ENCODE measurements around the gene CATSPER3. TPM values are rescaled to one million over a fixed set of nuclear protein-coding genes. Genes with fewer than 3 reads are reported as not detected.

The CATSPER3 gene
- total and polyA plus RNA-seq, 3 donors from 2014 or later, result 11.8 to 56.6 (median 21.7) TPM

DNA sequence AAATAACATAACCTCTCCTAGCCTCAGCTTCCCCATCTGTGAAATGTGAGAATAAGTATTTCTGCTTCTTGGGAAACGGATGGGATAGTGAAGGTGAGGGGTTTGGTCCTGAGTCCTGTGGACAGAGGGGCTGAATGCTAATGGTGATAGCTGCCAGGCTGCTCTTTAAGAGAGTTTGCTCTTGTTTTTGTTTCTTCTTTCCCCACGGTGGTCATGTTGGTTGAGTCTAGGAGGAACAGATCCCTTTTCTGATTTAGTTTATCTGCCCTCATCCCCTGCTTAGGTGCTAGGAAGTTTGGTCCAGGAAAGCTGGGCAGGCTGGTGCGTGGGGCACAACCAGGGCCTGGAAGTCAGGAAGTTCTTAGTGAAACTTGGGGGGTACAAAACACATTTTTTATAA lies 74.0 kb downstream of the CATSPER3 start:
- DNase-seq, result no peak
- 79 to 81% methylated on average over 3 of the region's 3 CpGs for WGBS, 2 donors
- Histone ChIP-seq H3K4me3 (no peak overlapping the region), H3K27ac (no peak overlapping the region), H3K36me3 (ENCODE audit: low read depth, missing control alignments) (no peaks in the 10 kb centered on the region), H3K4me1 (peaks cover 6% of the 10 kb centered on the region), H3K9me3 (no peaks in the 10 kb centered on the region), H3K27me3 (no peaks in the 10 kb centered on the region)
- intact Hi-C loops (cut with DNase I; ENCODE audit: low total_unique reads), result no loop called here
- no peak for TF ChIP-seq POLR2A (IDR thresholded peaks at IDR 0.05)
- TF ChIP-seq, protein P1, sequence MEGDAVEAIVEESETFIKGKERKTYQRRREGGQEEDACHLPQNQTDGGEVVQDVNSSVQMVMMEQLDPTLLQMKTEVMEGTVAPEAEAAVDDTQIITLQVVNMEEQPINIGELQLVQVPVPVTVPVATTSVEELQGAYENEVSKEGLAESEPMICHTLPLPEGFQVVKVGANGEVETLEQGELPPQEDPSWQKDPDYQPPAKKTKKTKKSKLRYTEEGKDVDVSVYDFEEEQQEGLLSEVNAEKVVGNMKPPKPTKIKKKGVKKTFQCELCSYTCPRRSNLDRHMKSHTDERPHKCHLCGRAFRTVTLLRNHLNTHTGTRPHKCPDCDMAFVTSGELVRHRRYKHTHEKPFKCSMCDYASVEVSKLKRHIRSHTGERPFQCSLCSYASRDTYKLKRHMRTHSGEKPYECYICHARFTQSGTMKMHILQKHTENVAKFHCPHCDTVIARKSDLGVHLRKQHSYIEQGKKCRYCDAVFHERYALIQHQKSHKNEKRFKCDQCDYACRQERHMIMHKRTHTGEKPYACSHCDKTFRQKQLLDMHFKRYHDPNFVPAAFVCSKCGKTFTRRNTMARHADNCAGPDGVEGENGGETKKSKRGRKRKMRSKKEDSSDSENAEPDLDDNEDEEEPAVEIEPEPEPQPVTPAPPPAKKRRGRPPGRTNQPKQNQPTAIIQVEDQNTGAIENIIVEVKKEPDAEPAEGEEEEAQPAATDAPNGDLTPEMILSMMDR (IDR thresholded peaks at IDR 0.05), result no peak

- no peaks in the 10 kb centered on the region for H3K9me3 ChIP-seq
- H3K36me3 ChIP-seq (ENCODE audit: low read depth, missing control alignments), result no peaks in the 10 kb centered on the region
- TF ChIP-seq, protein P1 (IDR thresholded peaks at IDR 0.05), result no peak
- no peak for TF ChIP-seq POLR2A (IDR thresholded peaks at IDR 0.05)
- no peak for DNase-seq
- intact Hi-C loops (cut with DNase I; ENCODE audit: low total_unique reads), result no loop called here
- no peak overlapping the region for H3K27ac ChIP-seq
- no peak overlapping the region for H3K4me3 ChIP-seq
- no peaks in the 10 kb centered on the region for H3K27me3 ChIP-seq
- WGBS, 2 donors, result 84 to 91% methylated on average over 1 of the region's 1 CpG
- H3K4me1 ChIP-seq, result peaks cover 6% of the 10 kb centered on the region
These were observed 74.9 kb downstream of the CATSPER3 start for GRCh38 chr5:135042595-135042994.

GRCh38 chr5:135045488-135045887 lies 77.8 kb downstream of the CATSPER3 start:
- TF ChIP-seq POLR2A (IDR thresholded peaks at IDR 0.05), result no peak
- TF ChIP-seq, protein P1 (IDR thresholded peaks at IDR 0.05), result no peak
- DNase-seq, result no peak
- no peaks in the 10 kb centered on the region for H3K4me1 ChIP-seq
- intact Hi-C loops (cut with DNase I; ENCODE audit: low total_unique reads), result no loop called here
- H3K36me3 ChIP-seq (ENCODE audit: low read depth, missing control alignments), result no peaks in the 10 kb centered on the region
- H3K9me3 ChIP-seq, result no peaks in the 10 kb centered on the region
- H3K27me3 ChIP-seq, result no peaks in the 10 kb centered on the region
- H3K27ac ChIP-seq, result no peak overlapping the region
- H3K4me3 ChIP-seq, result no peak overlapping the region

DNA sequence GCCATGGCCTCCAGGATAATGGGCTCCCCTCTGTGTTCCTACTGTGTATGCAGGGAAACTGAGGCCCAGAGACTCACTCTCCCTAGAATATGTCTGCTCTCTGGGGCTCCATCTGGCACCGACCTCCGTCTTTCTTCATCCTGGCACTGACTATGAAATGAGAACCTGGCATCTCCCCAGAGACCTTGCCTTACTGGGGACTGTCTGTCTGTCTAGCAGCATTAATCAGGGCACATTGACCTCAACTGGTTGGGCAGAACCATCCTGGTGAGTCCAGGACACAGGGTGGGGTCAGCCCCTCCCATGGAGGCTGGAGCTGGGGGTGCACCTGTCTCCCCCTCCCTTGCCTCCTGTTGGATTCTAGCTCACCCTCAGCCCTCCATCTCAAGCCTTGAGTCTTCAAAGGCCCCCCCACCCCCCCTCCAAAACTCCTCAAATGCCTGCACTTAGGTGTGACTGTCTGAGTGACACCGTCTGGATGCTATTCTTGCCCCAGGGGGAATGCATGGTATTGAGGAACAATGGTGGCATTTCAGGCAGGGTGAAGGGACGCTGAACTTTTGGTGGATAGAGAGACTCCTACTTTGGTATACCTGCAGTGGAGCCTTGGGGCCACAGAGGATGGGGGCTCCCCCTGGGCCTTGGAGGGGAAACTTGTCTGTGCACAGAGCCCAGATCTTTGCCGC lies 79.1 kb downstream of the CATSPER3 start:
- intact Hi-C loops (cut with DNase I; ENCODE audit: low total_unique reads), result no loop called here
- Histone ChIP-seq H3K9me3 (no peaks in the 10 kb centered on the region), H3K4me1 (no peaks in the 10 kb centered on the region), H3K36me3 (ENCODE audit: low read depth, missing control alignments) (no peaks in the 10 kb centered on the region), H3K4me3 (no peak overlapping the region), H3K27ac (no peak overlapping the region), H3K27me3 (no peaks in the 10 kb centered on the region)
- no peak for DNase-seq
- 72 to 78% methylated on average over 5 of the region's 5 CpGs for WGBS, 2 donors
- TF ChIP-seq POLR2A (IDR thresholded peaks at IDR 0.05), result no peak
- TF ChIP-seq, protein P1 (IDR thresholded peaks at IDR 0.05), result no peak

GRCh38 chr5:135047347-135047695 lies 79.6 kb downstream of the CATSPER3 start:
- intact Hi-C loops (cut with DNase I; ENCODE audit: low total_unique reads), result no loop called here
- no peak for DNase-seq
- Histone ChIP-seq H3K4me1 (no peaks in the 10 kb centered on the region), H3K27ac (no peak overlapping the region), H3K4me3 (no peak overlapping the region), H3K27me3 (no peaks in the 10 kb centered on the region), H3K36me3 (ENCODE audit: low read depth, missing control alignments) (no peaks in the 10 kb centered on the region), H3K9me3 (no peaks in the 10 kb centered on the region)
- 47 to 73% methylated on average over 2 of the region's 2 CpGs for WGBS, 2 donors
- no peak for TF ChIP-seq POLR2A (IDR thresholded peaks at IDR 0.05)
- TF ChIP-seq, protein P1 (IDR thresholded peaks at IDR 0.05), result no peak
